Esophagus muscularis mucosa (tissue), 4 donors: ENCODE results near the gene TUBB. TPM values are rescaled to one million over a fixed set of nuclear protein-coding genes. Genes with fewer than 3 reads are reported as not detected.

Source experiments
- DNase-seq: peaks from one replicate; pipeline ENCODE4 v3.0.0-alpha.2; 2017; ENCODE audit errors: extremely low spot score
- H3K27ac ChIP-seq, 4 donors: fragments of 200-600 bp; sonication (generic); replicated peaks in 1 of 4; 1 replicate in 3 of 4; 2 replicates in 1 of 4; pipeline ENCODE4 v1.5.1; 2016 to 2019; ENCODE audit warnings: mild to moderate bottlenecking in 1 of 4
- H3K27me3 ChIP-seq, 4 donors: fragments of 200-600 bp; sonication (generic); one replicate each; pipeline versions ENCODE4 v1.5.1 to v1.6.0; 2016 to 2019
- H3K36me3 ChIP-seq, 4 donors: fragments of 200-600 bp; sonication (generic); one replicate each; pipeline ENCODE4 v1.5.1; 2016 to 2019
- H3K4me1 ChIP-seq, 4 donors: fragments of 200-600 bp; sonication (generic); one replicate each; pipeline ENCODE4 v1.5.1; 2016 to 2019
- H3K4me3 ChIP-seq, 4 donors: fragments of 200-600 bp; sonication (generic); 1 replicate in 2 of 4; 2 replicates in 2 of 4; pipeline ENCODE4 v1.5.1; 2016 to 2019; ENCODE audit warnings: mild to moderate bottlenecking in 4 of 4, moderate library complexity in 1 of 4
- H3K9me3 ChIP-seq, 4 donors: fragments of 200-600 bp; sonication (generic); 1 replicate in 3 of 4; 2 replicates in 1 of 4; pipeline ENCODE4 v1.5.1; 2016 to 2019
- EP300 ChIP-seq: sonication (generic); formaldehyde crosslinking; IDR thresholded peaks from one replicate; pipeline ENCODE4 v1.6.1; 2017; ENCODE audit warnings: antibody characterized with exemption
- POLR2A ChIP-seq: fragments of 450-650 bp; IDR thresholded peaks from one replicate; pipeline ENCODE4 v1.6.1; 2017; ENCODE audit warnings: antibody characterized with exemption, moderate library complexity, mild to moderate bottlenecking, low read depth
- POLR2AphosphoS5 ChIP-seq, 2 donors: sonication (generic); formaldehyde crosslinking; IDR thresholded peaks; one replicate each; pipeline ENCODE4 v1.6.1; 2017; ENCODE audit warnings: antibody characterized with exemption in 2 of 2
- WGBS: methylation state at CpG from one replicate; pipeline ENCODE4 v1.1.5; 2018; 5-methylcytosine and 5-hydroxymethylcytosine counted together
- intact Hi-C: fragments of 100-400 bp; cut with DNase I; formaldehyde crosslinking; loops from one replicate; pipeline ENCODE4 v1.15.1; 2023
- total RNA-seq, 4 donors: library from RNA; depleted of rRNA; stranded (reverse); fragments of >200 nt; gene quantifications; one replicate each; pipeline versions ENCODE4 v1.1.0 to v1.2.1, GENCODE V29; 2016
- TF ChIP-seq, protein P1 (sequence below), 3 experiments: fragments of 200-600 bp in 2 of 3; fragments of 450-650 bp in 1 of 3; sonication (generic) in 2 of 3; IDR thresholded peaks; one replicate each; pipeline ENCODE4 v1.5.1; 2017 to 2019; ENCODE audit warnings: antibody characterized with exemption in 3 of 3, mild to moderate bottlenecking in 2 of 3, moderate library complexity in 1 of 3

TUBB gene
- total RNA-seq, 4 donors from 2014 or later: 208 to 398 (median 272) TPM

GRCh38 chr6:30730601-30731435, 10.7 kb downstream of the TUBB start:
- Histone ChIP-seq H3K27ac (peak overlapping the region; percentile 13 to 72 (median 54)), H3K36me3 (peaks cover 43 to 97% (median 90%) of the 10 kb centered on the region in 4 donors), H3K4me1 (peaks cover 10 to 44% (median 25%) of the 10 kb centered on the region in 4 donors), H3K4me3 (peak overlapping the region in 1 of 4 donors; percentile 4), H3K27me3 (no peaks in the 10 kb centered on the region), H3K9me3 (no peaks in the 10 kb centered on the region)
- WGBS: 47% methylated on average over 26 of the region's 30 CpGs
- DNase-seq: no peak
- TF ChIP-seq, protein P1, sequence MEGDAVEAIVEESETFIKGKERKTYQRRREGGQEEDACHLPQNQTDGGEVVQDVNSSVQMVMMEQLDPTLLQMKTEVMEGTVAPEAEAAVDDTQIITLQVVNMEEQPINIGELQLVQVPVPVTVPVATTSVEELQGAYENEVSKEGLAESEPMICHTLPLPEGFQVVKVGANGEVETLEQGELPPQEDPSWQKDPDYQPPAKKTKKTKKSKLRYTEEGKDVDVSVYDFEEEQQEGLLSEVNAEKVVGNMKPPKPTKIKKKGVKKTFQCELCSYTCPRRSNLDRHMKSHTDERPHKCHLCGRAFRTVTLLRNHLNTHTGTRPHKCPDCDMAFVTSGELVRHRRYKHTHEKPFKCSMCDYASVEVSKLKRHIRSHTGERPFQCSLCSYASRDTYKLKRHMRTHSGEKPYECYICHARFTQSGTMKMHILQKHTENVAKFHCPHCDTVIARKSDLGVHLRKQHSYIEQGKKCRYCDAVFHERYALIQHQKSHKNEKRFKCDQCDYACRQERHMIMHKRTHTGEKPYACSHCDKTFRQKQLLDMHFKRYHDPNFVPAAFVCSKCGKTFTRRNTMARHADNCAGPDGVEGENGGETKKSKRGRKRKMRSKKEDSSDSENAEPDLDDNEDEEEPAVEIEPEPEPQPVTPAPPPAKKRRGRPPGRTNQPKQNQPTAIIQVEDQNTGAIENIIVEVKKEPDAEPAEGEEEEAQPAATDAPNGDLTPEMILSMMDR (IDR thresholded peaks at IDR 0.05): peak; percentile 58 to 74 (median 61)
- no peak for TF ChIP-seq EP300
- intact Hi-C loops: no loop called here

DNA sequence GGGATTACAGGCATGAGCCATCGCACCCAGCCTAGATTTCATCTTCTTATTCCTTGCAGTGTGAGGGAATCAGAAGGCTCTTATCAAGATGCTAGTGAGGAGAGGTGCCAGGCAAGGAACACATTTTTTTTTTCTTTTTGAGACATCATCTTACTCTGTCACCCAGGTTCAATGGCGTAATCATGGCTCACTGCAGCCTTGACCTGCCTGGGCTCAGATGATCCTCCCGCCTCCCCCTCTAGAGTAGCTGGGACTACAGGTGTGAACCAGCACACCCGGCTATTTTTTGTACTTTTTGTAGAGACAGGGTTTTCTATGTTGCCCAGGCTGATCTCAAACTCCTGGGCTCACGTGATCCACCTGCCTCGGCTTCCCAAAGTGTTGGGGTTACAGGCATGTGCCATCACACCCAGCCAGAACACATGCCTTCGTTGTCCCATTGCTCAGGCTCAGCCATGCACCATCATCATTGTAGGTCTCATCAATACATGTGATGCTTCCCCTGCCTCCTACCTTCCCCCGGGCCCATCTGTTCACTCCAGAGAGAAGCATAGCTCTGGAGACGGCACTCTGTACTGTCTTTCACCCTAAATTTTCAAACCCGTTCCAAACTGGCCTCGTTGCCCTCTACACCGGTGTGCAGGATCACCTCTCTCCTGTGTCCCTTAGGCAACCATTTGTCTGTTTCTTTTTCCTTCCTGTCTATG, 12.2 kb downstream of the TUBB start:
- Histone ChIP-seq H3K27me3 (no peaks in the 10 kb centered on the region), H3K9me3 (no peaks in the 10 kb centered on the region), H3K27ac (no peak overlapping the region), H3K4me3 (no peak overlapping the region), H3K4me1 (peaks cover 14 to 40% (median 30%) of the 10 kb centered on the region in 4 donors), H3K36me3 (peaks cover 45 to 99% (median 93%) of the 10 kb centered on the region in 4 donors)
- intact Hi-C loops: no loop called here
- no peak for DNase-seq
- WGBS: 86% methylated on average over 11 of the region's 12 CpGs
- TF ChIP-seq POLR2AphosphoS5 (IDR thresholded peaks at IDR 0.05) (no peak), POLR2A (no peak), EP300 (no peak)
- TF ChIP-seq, protein P1 (IDR thresholded peaks at IDR 0.05): no peak

DNA sequence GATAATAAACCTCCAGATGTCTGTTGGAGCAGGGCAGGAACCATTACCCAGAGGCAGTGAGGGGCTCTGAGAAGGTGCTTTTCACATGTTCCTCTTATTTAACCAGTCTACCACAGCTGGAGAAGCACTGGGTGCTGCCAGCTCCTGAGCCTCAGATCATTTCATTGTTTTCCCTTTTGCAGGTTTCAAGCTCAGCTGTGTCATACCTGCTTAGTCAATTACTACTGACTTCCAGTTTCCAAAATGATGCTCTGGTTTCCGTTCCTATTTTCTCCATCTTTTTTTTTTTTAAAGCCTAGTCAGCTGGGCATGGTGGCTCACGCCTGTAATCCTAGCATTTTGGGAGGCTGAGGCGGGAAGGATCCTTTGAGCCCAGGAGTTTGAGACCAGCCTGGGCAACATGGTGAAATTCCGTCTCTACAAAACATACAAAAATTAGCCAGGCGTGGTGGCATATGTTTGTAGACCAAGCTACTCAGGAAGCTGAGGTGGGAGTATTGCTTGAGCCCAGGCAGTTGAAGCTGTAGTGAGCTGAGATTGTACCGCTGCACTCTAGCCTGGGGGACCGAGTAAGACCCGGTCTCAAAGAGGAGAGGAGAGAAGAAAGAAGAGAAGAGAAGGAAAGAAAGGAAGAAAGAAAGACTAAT, 15.6 kb downstream of the TUBB start:
- no peak overlapping the region for H3K4me3 ChIP-seq
- DNase-seq: no peak
- H3K27me3 ChIP-seq: no peaks in the 10 kb centered on the region
- peaks cover 48 to 99% (median 92%) of the 10 kb centered on the region in 4 donors for H3K36me3 ChIP-seq
- peaks cover 37 to 54% (median 47%) of the 10 kb centered on the region in 4 donors for H3K4me1 ChIP-seq
- H3K9me3 ChIP-seq: no peaks in the 10 kb centered on the region
- no peak overlapping the region for H3K27ac ChIP-seq
- TF ChIP-seq EP300: no peak
- TF ChIP-seq POLR2A: no peak
- TF ChIP-seq, protein P1 (IDR thresholded peaks at IDR 0.05): no peak
- TF ChIP-seq POLR2AphosphoS5 (IDR thresholded peaks at IDR 0.05): no peak
- intact Hi-C loops: no loop called here
- WGBS: 89% methylated on average over 8 of the region's 8 CpGs

DNA sequence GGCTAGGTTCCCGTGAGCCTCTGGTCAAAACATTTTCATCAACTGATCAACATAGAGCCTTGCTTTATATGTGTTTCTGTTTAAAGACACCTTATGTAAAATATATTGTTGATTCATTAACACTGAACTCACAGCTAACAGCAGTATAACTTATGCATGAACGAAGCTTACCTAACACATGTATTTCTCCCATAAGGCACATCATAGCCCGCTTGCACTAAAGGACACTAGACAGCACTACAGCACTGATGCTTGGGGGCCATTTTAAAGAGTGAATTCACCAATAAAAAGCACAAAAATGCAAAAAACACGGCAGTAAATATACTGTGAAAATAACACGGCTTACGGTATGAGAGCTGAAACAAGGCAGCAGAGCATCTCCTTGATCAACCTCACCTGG, 18.4 kb downstream of the TUBB start:
- H3K27ac ChIP-seq: no peak overlapping the region
- no peak overlapping the region for H3K4me3 ChIP-seq
- WGBS: 83% methylated on average over 6 of the region's 6 CpGs
- no peaks in the 10 kb centered on the region for H3K27me3 ChIP-seq
- intact Hi-C loops: no loop called here
- no peaks in the 10 kb centered on the region for H3K9me3 ChIP-seq
- H3K4me1 ChIP-seq: peaks cover 45 to 64% (median 57%) of the 10 kb centered on the region in 4 donors
- DNase-seq: no peak
- no peak for TF ChIP-seq POLR2AphosphoS5 (IDR thresholded peaks at IDR 0.05)
- no peak for TF ChIP-seq EP300
- H3K36me3 ChIP-seq: peaks cover 38 to 79% (median 73%) of the 10 kb centered on the region in 4 donors

DNA sequence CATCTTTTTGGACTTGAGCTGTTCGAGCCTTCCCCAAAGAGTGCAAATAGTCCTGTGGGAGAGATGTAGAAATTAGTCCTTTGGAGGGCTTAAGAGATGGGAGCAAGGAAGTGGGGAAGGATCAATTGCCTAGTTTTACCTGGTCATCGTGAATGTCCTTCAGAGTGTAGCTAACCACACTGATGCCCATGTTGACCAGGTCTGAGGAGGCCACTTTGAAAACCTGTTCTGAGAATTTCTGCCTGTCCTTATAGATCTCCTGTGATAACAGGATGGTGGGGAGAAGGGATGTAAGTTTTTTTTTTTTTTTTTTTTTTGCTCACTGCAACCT, 20.4 kb downstream of the TUBB start:
- 89% methylated on average over 2 of the region's 2 CpGs for WGBS
- TF ChIP-seq POLR2AphosphoS5 (IDR thresholded peaks at IDR 0.05) (no peak), POLR2A (no peak), EP300 (no peak)
- TF ChIP-seq, protein P1 (IDR thresholded peaks at IDR 0.05): no peak
- DNase-seq: no peak
- Histone ChIP-seq H3K27me3 (no peaks in the 10 kb centered on the region), H3K36me3 (peaks cover 24 to 59% (median 57%) of the 10 kb centered on the region in 4 donors), H3K4me1 (peaks cover 45 to 78% (median 65%) of the 10 kb centered on the region in 4 donors), H3K4me3 (no peak overlapping the region), H3K27ac (peak overlapping the region in 3 of 4 donors; percentile 0 to 99 (median 90)), H3K9me3 (no peaks in the 10 kb centered on the region)
- intact Hi-C loops: loop anchor here (5.0 kb wide), 2 partner anchors 82 to 137 kb away; no protein-coding TSS in a partner anchor
